NCI-H524 treated with DMSO at 0.1 percent for 48 hours (cell line): ENCODE data around the gene ADRA2C.

Experiments
- DNase-seq: peaks from one replicate; lab custom pipeline; 2025; lab: John Stamatoyannopoulos, UW

ADRA2C gene

GRCh38 chr4:3760841-3761240, 5.3 kb upstream of the ADRA2C start:
- no peak for DNase-seq

- no peak for DNase-seq
Observed at GRCh38 chr4:3762264-3762663, 3.9 kb upstream of the ADRA2C start.

GRCh38 chr4:3762753-3763549, 3.2 kb upstream of the ADRA2C start:
- no peak for DNase-seq

GRCh38 chr4:3765271-3766035, 732 bp upstream of the ADRA2C start:
- DNase-seq, result no peak

- DNase-seq, result no peak
Observed at GRCh38 chr4:3766785-3767569, 792 bp downstream of the ADRA2C start.

GRCh38 chr4:3767570-3768288, 1.5 kb downstream of the ADRA2C start:
- DNase-seq, result no peak

- no peak for DNase-seq
Observed at GRCh38 chr4:3768842-3769641, 2.9 kb downstream of the ADRA2C start.

GRCh38 chr4:3769642-3770184, 3.5 kb downstream of the ADRA2C start:
- no peak for DNase-seq

GRCh38 chr4:3770323-3771163, 4.4 kb downstream of the ADRA2C start:
- no peak for DNase-seq

- DNase-seq, result no peak
Observed at GRCh38 chr4:3771164-3771809, 5.1 kb downstream of the ADRA2C start.

GRCh38 chr4:3771939-3772495, 5.8 kb downstream of the ADRA2C start:
- no peak for DNase-seq

GRCh38 chr4:3772632-3773031, 6.4 kb downstream of the ADRA2C start:
- no peak for DNase-seq

GRCh38 chr4:3773552-3774001, 7.4 kb downstream of the ADRA2C start:
- peak; percentile 79 for DNase-seq

GRCh38 chr4:3774253-3774883, 8.2 kb downstream of the ADRA2C start:
- no peak for DNase-seq

- no peak for DNase-seq
Observed at GRCh38 chr4:3775005-3775404, 8.8 kb downstream of the ADRA2C start.

GRCh38 chr4:3775576-3775975, 9.4 kb downstream of the ADRA2C start:
- no peak for DNase-seq

- no peak for DNase-seq
Observed at GRCh38 chr4:3776166-3777032, 10.2 kb downstream of the ADRA2C start.

- DNase-seq, result no peak
Observed at GRCh38 chr4:3777033-3777390, 10.8 kb downstream of the ADRA2C start.
